ENCODE measurements around the gene PTPRO. TPM values are rescaled to one million over a fixed set of nuclear protein-coding genes. Genes with fewer than 3 reads are reported as not detected.

The PTPRO gene
- total and polyA plus RNA-seq, 10 of the 15 experiments (the other 5 are each of a cell fraction or from before 2014, with no cell fraction given): 1.2 to 5.3 (median 3.5) TPM

GRCh38 chr12:15505616-15506015 lies 183.3 kb downstream of the PTPRO start:
- RAD21 ChIA-PET (ENCODE audit: unreplicated experiment): interaction anchor here (0.9 to 1.7 kb wide), 2 partner anchors 11 to 79 kb away, joined by 3 to 4 read pairs; no protein-coding TSS in a partner anchor
- in situ Hi-C loops (cut with MboI) (no loop called here), intact Hi-C loops (cut with micrococcal nuclease; ENCODE audit: unreplicated experiment) (no loop called here)
- Histone ChIP-seq H3K4me2 (ENCODE audit: control insufficient read depth, insufficient read depth) (no peak overlapping the region), H3K9me3 (replicated peaks; ENCODE audit: control insufficient read depth, insufficient read depth, low read length) (no peaks in the 10 kb centered on the region), H2AFZ (ENCODE audit: control insufficient read depth, low read depth, low read length) (no peak overlapping the region), H3K9ac (ENCODE audit: control insufficient read depth, insufficient read depth, low read length) (no peak overlapping the region), H3K4me3 (no peak overlapping the region), H3K27me3 (replicated peaks in 1 of 2; ENCODE audit: control insufficient read depth in 2 of 2, insufficient read depth in 2 of 2, low read length in 1 of 2) (peaks cover 0 to 2% of the 10 kb centered on the region in 2 experiments; a peak in 2 of 4 replicates), H4K20me1 (ENCODE audit: control insufficient read depth, insufficient read depth) (no peaks in the 10 kb centered on the region), H3K4me1 (ENCODE audit: control insufficient read depth, insufficient read depth, low read length) (no peaks in the 10 kb centered on the region), H3K79me2 (ENCODE audit: control insufficient read depth, insufficient read depth, low read length) (no peaks in the 10 kb centered on the region), H3K36me3 (ENCODE audit: control insufficient read depth in 2 of 2, insufficient read depth in 2 of 2, low read length in 1 of 2) (no peaks in the 10 kb centered on the region), H3K27ac (ENCODE audit: control insufficient read depth, insufficient read depth) (no peak overlapping the region)
- POLR2A ChIA-PET: no interaction called here
- FAIRE-seq (no peak), ATAC-seq (no peak), DNase-seq (ENCODE audit: low read depth, low spot score) (no peak)
- SMC1A ChIA-PET (ENCODE audit: uncharacterized antibody, unreplicated experiment): interaction anchor here (0.9 kb wide), 1 partner anchor 10 kb away, joined by 4 read pairs; no protein-coding TSS in a partner anchor
- no peak for TF ChIP-seq RAD21 (IDR thresholded peaks at IDR 0.05; ENCODE audit: insufficient read depth, low read depth, low read length)
- TF ChIP-seq YY1 (IDR thresholded peaks at IDR 0.05; ENCODE audit: low read depth, low read length): no peak
- TF ChIP-seq BMI1 (IDR thresholded peaks at IDR 0.05; ENCODE audit: borderline replicate concordance): no peak
- no peak for TF ChIP-seq SRF (IDR thresholded peaks at IDR 0.05; ENCODE audit: low read depth in 2 of 2, low read length in 2 of 2)
- TF ChIP-seq RUNX3 (IDR thresholded peaks at IDR 0.05; ENCODE audit: low read length): no peak
- no peak for TF ChIP-seq ZSCAN29 (IDR thresholded peaks at IDR 0.05)
- TF ChIP-seq HCFC1 (IDR thresholded peaks at IDR 0.05; ENCODE audit: low read length): no peak
- no peak for TF ChIP-seq RAD51 (IDR thresholded peaks at IDR 0.05)
- no peak for TF ChIP-seq LARP7 (IDR thresholded peaks at IDR 0.05)
- no peak for TF ChIP-seq CEBPB (IDR thresholded peaks at IDR 0.05; ENCODE audit: borderline replicate concordance in 1 of 2, low read depth in 2 of 2, low read length in 2 of 2)
- TF ChIP-seq TARDBP (IDR thresholded peaks at IDR 0.05; ENCODE audit: borderline replicate concordance): no peak
- no peak for TF ChIP-seq POLR2AphosphoS2 (IDR thresholded peaks at IDR 0.05; ENCODE audit: low read depth, low read length)
- CTCF ChIA-PET: interaction anchor here (1.1 kb wide), 1 partner anchor 352 kb away, joined by 3 read pairs; no protein-coding TSS in a partner anchor
- WGBS (ENCODE audit: insufficient coverage, insufficient replicate concordance, low lambda C conversion rate, missing lambda C conversion rate): 40% methylated on average over 4 of the region's 4 CpGs
- no TSS peak for BruUV-seq (replicated peaks)

Measured in GM12878 (cell line).